HAP-1 (cell line): Measurements from ENCODE around the gene PCSK5.
A peak's percentile ranks its signal among the peaks of the same experiment; 100 is the strongest.
"Not testable (repeated sequence)": the region's sequence is repeated elsewhere in the genome, so short reads cannot be mapped to it uniquely, and the experiment has no call there.

Experiments used
- DNase-seq, 2 experiments: peaks; one replicate each; pipeline ENCODE4 v3.0.0-alpha.2; 2016 to 2020; ENCODE audit warnings: low spot score in 2 of 2
- H3K27me3 ChIP-seq: fragments of 250-450 bp; sonication (Bioruptor Pico); 2 replicates; pipeline ENCODE4 v1.5.1; 2020; ENCODE audit warnings: low read depth, mild to moderate bottlenecking, moderate library complexity
- H3K36me3 ChIP-seq: fragments of 250-450 bp; sonication (Bioruptor Pico); replicated peaks from 2 replicates; pipeline ENCODE4 v1.5.1; 2020; ENCODE audit warnings: mild to moderate bottlenecking
- H3K4me1 ChIP-seq: fragments of 250-450 bp; sonication (Bioruptor Pico); 2 replicates; pipeline ENCODE4 v1.5.1; 2020; ENCODE audit warnings: mild to moderate bottlenecking
- H3K4me3 ChIP-seq: fragments of 250-450 bp; sonication (Bioruptor Pico); 2 replicates; pipeline ENCODE4 v1.5.1; 2020; ENCODE audit warnings: mild to moderate bottlenecking, moderate library complexity
- H3K9me3 ChIP-seq: fragments of 250-450 bp; sonication (Bioruptor Pico); 2 replicates; pipeline ENCODE4 v1.5.1; 2020; ENCODE audit warnings: mild to moderate bottlenecking, moderate library complexity
- in situ Hi-C: fragments of 300-500 bp; cut with MboI; formaldehyde crosslinking; loops from 3 replicates; pipeline ENCODE4 v1.14.3; 2020; ENCODE audit warnings: low sequenced_read_pairs, inconsistent platforms, mixed read lengths

PCSK5 gene

GRCh38 chr9:76297721-76298239, 407.3 kb downstream of the PCSK5 start:
- Histone ChIP-seq H3K36me3 (no peaks in the 10 kb centered on the region), H3K27me3 (no peaks in the 10 kb centered on the region), H3K9me3 (no peaks in the 10 kb centered on the region), H3K4me1 (no peaks in the 10 kb centered on the region), H3K4me3 (no peak overlapping the region)
- DNase-seq = no peak
- in situ Hi-C loops = loop anchor here (25.0 kb wide), 2 partner anchors 460 to 1035 kb away; no protein-coding TSS in a partner anchor

GRCh38 chr9:76298521-76299144, 408.2 kb downstream of the PCSK5 start:
- DNase-seq = no peak
- H3K4me1 ChIP-seq = no peaks in the 10 kb centered on the region
- no peaks in the 10 kb centered on the region for H3K36me3 ChIP-seq
- in situ Hi-C loops = loop anchor here (25.0 kb wide), 2 partner anchors 461 to 1036 kb away; no protein-coding TSS in a partner anchor
- H3K9me3 ChIP-seq = no peaks in the 10 kb centered on the region
- no peak overlapping the region for H3K4me3 ChIP-seq
- H3K27me3 ChIP-seq = no peaks in the 10 kb centered on the region

- no peak for DNase-seq
- H3K9me3 ChIP-seq = no peaks in the 10 kb centered on the region
- no peak overlapping the region for H3K4me3 ChIP-seq
- in situ Hi-C loops = no loop called here
- no peaks in the 10 kb centered on the region for H3K4me1 ChIP-seq
- H3K36me3 ChIP-seq = no peaks in the 10 kb centered on the region
- no peaks in the 10 kb centered on the region for H3K27me3 ChIP-seq
These were observed 412.1 kb downstream of the PCSK5 start for GRCh38 chr9:76302543-76302942.

- H3K27me3 ChIP-seq = no peaks in the 10 kb centered on the region
- no peak overlapping the region for H3K4me3 ChIP-seq
- no peaks in the 10 kb centered on the region for H3K4me1 ChIP-seq
- in situ Hi-C loops = no loop called here
- peak; percentile 32 to 58 for DNase-seq
- H3K36me3 ChIP-seq = no peaks in the 10 kb centered on the region
- H3K9me3 ChIP-seq = no peaks in the 10 kb centered on the region
These were observed 412.6 kb downstream of the PCSK5 start for GRCh38 chr9:76302947-76303550.

GRCh38 chr9:76307047-76307446, 416.6 kb downstream of the PCSK5 start:
- H3K4me3 ChIP-seq, H3K4me1 ChIP-seq, H3K36me3 ChIP-seq, H3K9me3 ChIP-seq, H3K27me3 ChIP-seq, in situ Hi-C loops: not testable (repeated sequence)
- DNase-seq = peak in 1 of 2 experiments; percentile 11

GRCh38 chr9:76310577-76310976, 420.1 kb downstream of the PCSK5 start:
- Histone ChIP-seq H3K9me3 (no peaks in the 10 kb centered on the region), H3K36me3 (no peaks in the 10 kb centered on the region), H3K27me3 (peaks cover 3% of the 10 kb centered on the region; the same call in 1 of the 2 replicates), H3K4me3 (no peak overlapping the region), H3K4me1 (peaks cover 5% of the 10 kb centered on the region; the same call in 1 of the 2 replicates)
- DNase-seq = no peak
- in situ Hi-C loops = no loop called here

GRCh38 chr9:76310991-76311390, 420.5 kb downstream of the PCSK5 start:
- Histone ChIP-seq H3K9me3 (no peaks in the 10 kb centered on the region), H3K36me3 (no peaks in the 10 kb centered on the region), H3K4me1 (peaks cover 5% of the 10 kb centered on the region; the same call in 1 of the 2 replicates), H3K27me3 (peaks cover 3% of the 10 kb centered on the region; the same call in 1 of the 2 replicates), H3K4me3 (no peak overlapping the region)
- DNase-seq = no peak
- in situ Hi-C loops = no loop called here

- Histone ChIP-seq H3K4me1 (peaks cover 5% of the 10 kb centered on the region; the same call in 1 of the 2 replicates), H3K4me3 (no peak overlapping the region), H3K36me3 (no peaks in the 10 kb centered on the region), H3K9me3 (no peaks in the 10 kb centered on the region), H3K27me3 (peaks cover 3% of the 10 kb centered on the region; the same call in 1 of the 2 replicates)
- in situ Hi-C loops = no loop called here
- no peak for DNase-seq
These were observed 421.1 kb downstream of the PCSK5 start for GRCh38 chr9:76311537-76311936.

- in situ Hi-C loops = no loop called here
- H3K36me3 ChIP-seq = no peaks in the 10 kb centered on the region
- no peaks in the 10 kb centered on the region for H3K9me3 ChIP-seq
- peaks cover 5% of the 10 kb centered on the region; the same call in 1 of the 2 replicates for H3K4me1 ChIP-seq
- no peak for DNase-seq
- H3K4me3 ChIP-seq = no peak overlapping the region
- peaks cover 3% of the 10 kb centered on the region; the same call in 1 of the 2 replicates for H3K27me3 ChIP-seq
These were observed 423.3 kb downstream of the PCSK5 start for GRCh38 chr9:76313771-76314170.

GRCh38 chr9:76314321-76314720, 423.8 kb downstream of the PCSK5 start:
- Histone ChIP-seq H3K36me3 (no peaks in the 10 kb centered on the region), H3K27me3 (peaks cover 3% of the 10 kb centered on the region; the same call in 1 of the 2 replicates), H3K4me3 (no peak overlapping the region), H3K9me3 (no peaks in the 10 kb centered on the region), H3K4me1 (peaks cover 5% of the 10 kb centered on the region; the same call in 1 of the 2 replicates)
- no peak for DNase-seq
- in situ Hi-C loops = no loop called here

GRCh38 chr9:76316069-76316468, 425.6 kb downstream of the PCSK5 start:
- H3K4me3 ChIP-seq = no peak overlapping the region
- no peaks in the 10 kb centered on the region for H3K36me3 ChIP-seq
- in situ Hi-C loops = no loop called here
- peaks cover 5% of the 10 kb centered on the region; the same call in 1 of the 2 replicates for H3K4me1 ChIP-seq
- no peaks in the 10 kb centered on the region for H3K9me3 ChIP-seq
- no peaks in the 10 kb centered on the region for H3K27me3 ChIP-seq
- DNase-seq = no peak

- H3K27me3 ChIP-seq, H3K36me3 ChIP-seq, H3K4me3 ChIP-seq, DNase-seq, in situ Hi-C loops, H3K9me3 ChIP-seq, H3K4me1 ChIP-seq: not testable (repeated sequence)
These were observed 429.0 kb downstream of the PCSK5 start for GRCh38 chr9:76319466-76319865.

GRCh38 chr9:76321195-76321828, 430.8 kb downstream of the PCSK5 start:
- DNase-seq = no peak
- in situ Hi-C loops = no loop called here
- H3K36me3 ChIP-seq = no peaks in the 10 kb centered on the region
- no peaks in the 10 kb centered on the region for H3K4me1 ChIP-seq
- H3K9me3 ChIP-seq = no peaks in the 10 kb centered on the region
- no peak overlapping the region for H3K4me3 ChIP-seq
- H3K27me3 ChIP-seq = no peaks in the 10 kb centered on the region

GRCh38 chr9:76322810-76323209, 432.3 kb downstream of the PCSK5 start:
- no peaks in the 10 kb centered on the region for H3K9me3 ChIP-seq
- H3K4me3 ChIP-seq = no peak overlapping the region
- in situ Hi-C loops = no loop called here
- H3K27me3 ChIP-seq = no peaks in the 10 kb centered on the region
- DNase-seq = no peak
- no peaks in the 10 kb centered on the region for H3K36me3 ChIP-seq
- no peaks in the 10 kb centered on the region for H3K4me1 ChIP-seq
